GM18867 (cell line): ENCODE measurements around the gene METTL24.
"Not testable (repeated sequence)": the region's sequence is repeated elsewhere in the genome, so short reads cannot be mapped to it uniquely, and the experiment has no call there.

Experiments used
- ATAC-seq: cut with Tn5 transposase; IDR thresholded peaks from one replicate; pipeline ENCODE4 v1.9.1; 2021; ENCODE audit warnings: mild to moderate bottlenecking, moderate library complexity; ENCODE audit not compliant: unreplicated experiment

METTL24 gene

GRCh38 chr6:110277100-110277665 lies 81.0 kb downstream of the METTL24 start:
- ATAC-seq = no peak

- not testable (repeated sequence) for ATAC-seq
These were observed 85.4 kb downstream of the METTL24 start for GRCh38 chr6:110272781-110273180.

- ATAC-seq = no peak
These were observed 86.5 kb downstream of the METTL24 start for GRCh38 chr6:110271732-110272022.

GRCh38 chr6:110270165-110270564 lies 88.0 kb downstream of the METTL24 start:
- no peak for ATAC-seq

GRCh38 chr6:110269623-110270022 lies 88.5 kb downstream of the METTL24 start:
- no peak for ATAC-seq

GRCh38 chr6:110266996-110267395 lies 91.2 kb downstream of the METTL24 start:
- ATAC-seq = no peak

- no peak for ATAC-seq
These were observed 92.9 kb downstream of the METTL24 start for GRCh38 chr6:110265273-110265672.

GRCh38 chr6:110256366-110256765 lies 101.8 kb downstream of the METTL24 start:
- no peak for ATAC-seq

GRCh38 chr6:110255211-110255750 lies 102.9 kb downstream of the METTL24 start:
- ATAC-seq = no peak

- no peak for ATAC-seq
These were observed 107.3 kb downstream of the METTL24 start for GRCh38 chr6:110250838-110251237.

- no peak for ATAC-seq
These were observed 108.1 kb downstream of the METTL24 start for GRCh38 chr6:110250058-110250457.

GRCh38 chr6:110246900-110247546 lies 111.1 kb downstream of the METTL24 start:
- ATAC-seq = no peak

GRCh38 chr6:110246378-110246777 lies 111.8 kb downstream of the METTL24 start:
- no peak for ATAC-seq

GRCh38 chr6:110244621-110245020 lies 113.5 kb downstream of the METTL24 start:
- not testable (repeated sequence) for ATAC-seq

- no peak for ATAC-seq
These were observed 118.4 kb downstream of the METTL24 start for GRCh38 chr6:110239526-110240274.

- ATAC-seq = not testable (repeated sequence)
These were observed 122.1 kb downstream of the METTL24 start for GRCh38 chr6:110236007-110236406.

- ATAC-seq = peak; percentile 96
These were observed 124.3 kb downstream of the METTL24 start for GRCh38 chr6:110233770-110234374.

GRCh38 chr6:110232450-110232849 lies 125.7 kb downstream of the METTL24 start:
- no peak for ATAC-seq

GRCh38 chr6:110226261-110226660 lies 131.9 kb downstream of the METTL24 start:
- no peak for ATAC-seq

- ATAC-seq = no peak
These were observed 136.4 kb downstream of the METTL24 start for GRCh38 chr6:110221738-110222137.

- no peak for ATAC-seq
These were observed 140.9 kb downstream of the METTL24 start for GRCh38 chr6:110217266-110217665.

- no peak for ATAC-seq
These were observed 142.0 kb downstream of the METTL24 start for GRCh38 chr6:110216140-110216539.
